ENCODE measurements around the gene DUSP22.

GRCh38 chr6:362924-363249 is 70.6 kb downstream of the DUSP22 start:
- TF ChIP-seq CTCF (IDR thresholded peaks at IDR 0.05) (no peak), POLR2A (IDR thresholded peaks at IDR 0.05) (no peak)

All from tibial nerve (tissue), 3 donors.